Osteocyte (in vitro differentiated cells): ENCODE data around the gene EIF4G1. TPM values are rescaled to one million over a fixed set of nuclear protein-coding genes. Genes with fewer than 3 reads are reported as not detected.

Experiments used
- DNase-seq: peaks from one replicate; pipeline ENCODE4 v3.0.0; 2021; ENCODE audit warnings: mixed read lengths; ENCODE audit not compliant: unreplicated experiment; ENCODE audit errors: extremely low spot score
- H3K27ac Mint-ChIP-seq: one replicate; pipeline ENCODE4 v1.8.0; 2021; ENCODE audit warnings: mild to moderate bottlenecking, mixed read lengths; ENCODE audit not compliant: unreplicated experiment
- H3K27me3 Mint-ChIP-seq: one replicate; pipeline ENCODE4 v1.8.0; 2021; ENCODE audit warnings: mixed read lengths; ENCODE audit not compliant: unreplicated experiment
- H3K36me3 Mint-ChIP-seq: one replicate; pipeline ENCODE4 v1.8.0; 2021; ENCODE audit warnings: mixed read lengths; ENCODE audit not compliant: unreplicated experiment
- H3K4me1 Mint-ChIP-seq: one replicate; pipeline ENCODE4 v1.8.0; 2021; ENCODE audit warnings: mixed read lengths; ENCODE audit not compliant: unreplicated experiment
- H3K4me3 Mint-ChIP-seq: one replicate; pipeline ENCODE4 v1.8.0; 2021; ENCODE audit warnings: mild to moderate bottlenecking, moderate library complexity, mixed read lengths; ENCODE audit not compliant: unreplicated experiment
- H3K9me3 Mint-ChIP-seq: one replicate; pipeline ENCODE4 v1.8.0; 2021; ENCODE audit warnings: mixed read lengths; ENCODE audit not compliant: unreplicated experiment
- total RNA-seq: library from RNA; stranded (reverse); gene quantifications from 2 replicates; pipeline ENCODE4 v1.2.1, GENCODE V29; 2021
- TF ChIP-seq, protein P1 (sequence below): fragments of 200-600 bp; sonication (generic); IDR thresholded peaks from 2 replicates; pipeline ENCODE4 v1.5.0; 2021; ENCODE audit warnings: antibody characterized with exemption, mild to moderate bottlenecking, moderate library complexity

The EIF4G1 gene
- total RNA-seq, 1 donor from 2014 or later, result 385 TPM

DNA sequence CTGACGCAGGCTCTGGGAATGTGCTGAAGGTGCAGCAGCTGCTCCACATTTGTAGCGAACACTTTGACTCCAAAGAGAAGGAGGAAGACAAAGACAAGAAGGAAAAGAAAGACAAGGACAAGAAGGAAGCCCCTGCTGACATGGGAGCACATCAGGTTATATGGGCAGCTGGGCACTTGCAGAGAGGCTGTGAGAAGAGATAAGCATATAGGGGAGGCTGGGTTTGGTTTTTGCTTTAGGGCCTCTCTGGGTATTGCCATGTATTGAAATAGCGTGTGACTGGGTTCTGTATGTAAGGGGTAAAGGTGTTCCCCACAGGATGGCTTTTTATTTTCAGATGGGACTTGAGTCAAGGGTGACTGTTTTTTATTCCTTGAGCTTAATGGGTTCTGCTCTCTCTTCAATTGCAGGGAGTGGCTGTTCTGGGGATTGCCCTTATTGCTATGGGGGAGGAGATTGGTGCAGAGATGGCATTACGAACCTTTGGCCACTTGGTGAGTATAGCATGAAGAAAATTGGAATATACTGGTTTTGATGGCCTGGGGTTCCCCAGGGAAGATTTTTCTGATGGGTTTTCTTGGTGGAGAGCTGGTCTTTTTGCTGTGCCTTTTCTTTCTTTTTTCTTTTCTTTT, 7.9 kb upstream of the EIF4G1 start:
- Mint-ChIP-seq H3K9me3 (no peaks in the 10 kb centered on the region), H3K36me3 (peaks cover 65% of the 10 kb centered on the region), H3K27me3 (no peaks in the 10 kb centered on the region), H3K4me1 (no peaks in the 10 kb centered on the region), H3K4me3 (no peak overlapping the region), H3K27ac (no peak overlapping the region)
- no peak for DNase-seq
- TF ChIP-seq, protein P1, sequence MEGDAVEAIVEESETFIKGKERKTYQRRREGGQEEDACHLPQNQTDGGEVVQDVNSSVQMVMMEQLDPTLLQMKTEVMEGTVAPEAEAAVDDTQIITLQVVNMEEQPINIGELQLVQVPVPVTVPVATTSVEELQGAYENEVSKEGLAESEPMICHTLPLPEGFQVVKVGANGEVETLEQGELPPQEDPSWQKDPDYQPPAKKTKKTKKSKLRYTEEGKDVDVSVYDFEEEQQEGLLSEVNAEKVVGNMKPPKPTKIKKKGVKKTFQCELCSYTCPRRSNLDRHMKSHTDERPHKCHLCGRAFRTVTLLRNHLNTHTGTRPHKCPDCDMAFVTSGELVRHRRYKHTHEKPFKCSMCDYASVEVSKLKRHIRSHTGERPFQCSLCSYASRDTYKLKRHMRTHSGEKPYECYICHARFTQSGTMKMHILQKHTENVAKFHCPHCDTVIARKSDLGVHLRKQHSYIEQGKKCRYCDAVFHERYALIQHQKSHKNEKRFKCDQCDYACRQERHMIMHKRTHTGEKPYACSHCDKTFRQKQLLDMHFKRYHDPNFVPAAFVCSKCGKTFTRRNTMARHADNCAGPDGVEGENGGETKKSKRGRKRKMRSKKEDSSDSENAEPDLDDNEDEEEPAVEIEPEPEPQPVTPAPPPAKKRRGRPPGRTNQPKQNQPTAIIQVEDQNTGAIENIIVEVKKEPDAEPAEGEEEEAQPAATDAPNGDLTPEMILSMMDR, result no peak

DNA sequence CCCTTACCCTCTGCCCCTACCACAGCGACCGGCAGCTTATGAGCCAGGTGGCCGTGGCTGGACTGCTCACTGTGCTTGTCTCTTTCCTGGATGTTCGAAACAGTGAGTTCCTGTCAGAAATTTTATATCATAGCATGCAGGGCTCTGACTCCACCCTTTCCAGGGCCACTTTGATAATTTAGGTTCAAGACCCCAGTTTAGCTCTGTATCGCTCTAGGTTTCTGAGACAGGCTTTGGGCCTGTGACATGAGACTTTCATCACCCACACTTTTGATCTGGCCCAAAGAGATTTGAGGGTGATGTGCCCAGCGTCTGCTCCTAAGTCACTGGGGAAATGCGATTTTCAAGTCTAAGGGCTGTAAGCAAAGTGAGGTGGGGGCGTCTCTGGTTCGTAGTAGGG, 6.5 kb upstream of the EIF4G1 start:
- H3K36me3 Mint-ChIP-seq, result peaks cover 55% of the 10 kb centered on the region
- H3K27me3 Mint-ChIP-seq, result no peaks in the 10 kb centered on the region
- H3K4me3 Mint-ChIP-seq, result no peak overlapping the region
- H3K27ac Mint-ChIP-seq, result no peak overlapping the region
- no peaks in the 10 kb centered on the region for H3K4me1 Mint-ChIP-seq
- DNase-seq, result no peak
- no peaks in the 10 kb centered on the region for H3K9me3 Mint-ChIP-seq
- TF ChIP-seq, protein P1, result no peak

DNA sequence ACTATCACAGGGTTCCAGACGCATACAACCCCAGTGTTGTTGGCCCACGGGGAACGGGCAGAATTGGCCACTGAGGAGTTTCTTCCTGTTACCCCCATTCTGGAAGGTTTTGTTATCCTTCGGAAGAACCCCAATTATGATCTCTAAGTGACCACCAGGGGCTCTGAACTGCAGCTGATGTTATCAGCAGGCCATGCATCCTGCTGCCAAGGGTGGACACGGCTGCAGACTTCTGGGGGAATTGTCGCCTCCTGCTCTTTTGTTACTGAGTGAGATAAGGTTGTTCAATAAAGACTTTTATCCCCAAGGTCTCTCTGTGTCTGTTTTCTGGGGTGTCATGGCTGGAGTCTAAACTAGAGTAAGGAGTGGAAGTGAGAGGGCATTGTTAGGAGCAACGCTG, 5.7 kb upstream of the EIF4G1 start:
- Mint-ChIP-seq H3K9me3 (no peaks in the 10 kb centered on the region), H3K27ac (no peak overlapping the region), H3K4me3 (no peak overlapping the region), H3K36me3 (peaks cover 49% of the 10 kb centered on the region), H3K4me1 (no peaks in the 10 kb centered on the region), H3K27me3 (no peaks in the 10 kb centered on the region)
- TF ChIP-seq, protein P1, result no peak
- DNase-seq, result no peak

DNA sequence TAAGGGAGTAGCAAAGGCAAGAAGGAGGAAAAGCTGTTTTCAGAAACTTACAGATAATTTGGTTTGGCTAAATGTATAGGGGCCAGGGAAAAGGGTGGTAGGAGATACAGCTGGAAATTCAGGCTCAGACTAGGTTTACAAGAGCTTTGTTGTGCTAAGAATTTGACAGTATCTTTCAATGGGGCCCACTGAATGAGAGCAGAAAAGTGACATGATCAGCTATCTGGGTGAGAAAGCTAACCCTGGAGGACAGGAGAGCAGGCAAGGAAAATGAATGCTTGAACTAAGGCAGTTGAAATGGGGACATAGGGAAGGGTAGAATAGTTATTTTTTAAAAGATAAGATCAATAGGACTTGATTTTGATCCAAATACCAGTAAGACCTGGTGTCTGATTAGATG, 2.8 kb upstream of the EIF4G1 start:
- Mint-ChIP-seq H3K27ac (no peak overlapping the region), H3K36me3 (peaks cover 26% of the 10 kb centered on the region), H3K27me3 (no peaks in the 10 kb centered on the region), H3K4me1 (peaks cover 10% of the 10 kb centered on the region), H3K9me3 (no peaks in the 10 kb centered on the region), H3K4me3 (no peak overlapping the region)
- TF ChIP-seq, protein P1, result no peak
- DNase-seq, result no peak

DNA sequence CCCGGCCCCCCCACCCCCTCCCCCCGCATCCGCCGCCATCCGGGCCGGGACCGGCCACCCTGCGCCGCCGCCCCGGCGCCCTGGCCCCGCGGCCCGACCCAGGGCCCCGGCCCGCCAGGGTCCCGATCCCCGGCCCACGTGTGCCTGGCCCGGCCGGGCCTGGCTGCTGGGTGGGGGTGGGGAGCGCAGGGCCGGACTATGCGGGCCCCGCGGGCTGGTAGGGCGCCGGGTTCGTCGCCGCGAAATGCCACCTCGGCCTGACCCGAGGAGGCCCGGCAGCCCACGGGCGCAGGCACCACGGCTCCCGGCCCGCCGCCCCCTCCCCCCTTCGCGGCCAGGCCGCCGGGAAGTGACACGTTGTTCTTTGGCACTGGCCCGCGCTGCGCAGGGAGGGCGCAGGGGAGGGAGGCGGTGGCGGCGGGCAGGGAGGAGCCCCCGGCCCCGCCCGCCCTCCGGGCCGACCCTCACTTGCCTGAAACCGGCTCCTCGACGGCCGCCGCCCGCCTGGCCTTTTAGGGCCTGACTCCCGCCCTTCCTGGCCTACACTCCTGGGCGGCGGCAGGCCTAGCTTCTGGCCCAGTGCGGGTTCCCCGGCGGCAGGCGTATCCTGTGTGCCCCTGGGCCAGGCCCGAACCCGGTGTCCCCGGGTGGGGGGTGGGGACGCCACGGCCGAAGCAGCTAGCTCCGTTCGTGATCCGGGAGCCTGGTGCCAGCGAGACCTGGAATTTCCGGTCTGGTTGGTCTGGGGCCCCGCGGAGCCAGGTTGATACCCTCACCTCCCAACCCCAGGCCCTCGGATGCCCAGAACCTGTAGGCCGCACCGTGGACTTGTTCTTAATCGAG, 515 bp downstream of the EIF4G1 start:
- peak; percentile 91 for DNase-seq
- H3K9me3 Mint-ChIP-seq, result no peaks in the 10 kb centered on the region
- H3K36me3 Mint-ChIP-seq, result peaks cover 13% of the 10 kb centered on the region
- H3K27ac Mint-ChIP-seq, result peak overlapping the region; percentile 81
- H3K27me3 Mint-ChIP-seq, result no peaks in the 10 kb centered on the region
- H3K4me1 Mint-ChIP-seq, result peaks cover 37% of the 10 kb centered on the region
- H3K4me3 Mint-ChIP-seq, result peak overlapping the region; percentile 82
- TF ChIP-seq, protein P1, result no peak
